ENCODE measurements around the gene NFATC1. TPM values are rescaled to one million over a fixed set of nuclear protein-coding genes. Genes with fewer than 3 reads are reported as not detected.
A peak's percentile ranks its signal among the peaks of the same experiment; 100 is the strongest.

NFATC1 gene
- total RNA-seq, 4 donors from 2014 or later: 2.1 to 41.3 (median 7.6) TPM

DNA sequence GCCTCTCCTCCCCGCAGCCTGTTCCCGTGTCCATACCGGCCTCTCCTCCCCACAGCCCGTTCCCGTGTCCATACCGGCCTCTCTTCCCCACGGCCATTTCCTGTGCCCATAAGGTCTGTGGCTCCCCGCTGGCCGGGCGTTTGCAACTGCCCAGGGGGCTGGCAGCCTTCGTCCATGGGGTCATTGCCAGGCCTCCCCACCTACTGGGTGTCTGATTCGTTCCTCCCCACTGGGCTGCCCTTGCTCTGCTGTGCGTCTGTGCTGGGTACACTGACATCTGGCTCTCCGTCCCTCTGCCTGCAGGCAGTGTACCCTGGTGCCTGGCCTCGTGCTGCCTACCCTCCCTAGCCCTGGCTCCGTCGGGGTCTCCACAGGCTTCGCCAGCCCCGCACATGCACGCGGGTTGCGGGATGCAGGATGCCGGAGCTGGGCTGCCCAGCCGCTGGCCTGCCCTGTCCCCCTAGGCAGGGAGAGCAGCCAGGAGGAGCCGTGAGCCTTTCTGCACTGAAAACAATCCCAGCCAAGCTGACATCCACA is 67.8 kb downstream of the NFATC1 start:
- DNase-seq: no peak

DNA sequence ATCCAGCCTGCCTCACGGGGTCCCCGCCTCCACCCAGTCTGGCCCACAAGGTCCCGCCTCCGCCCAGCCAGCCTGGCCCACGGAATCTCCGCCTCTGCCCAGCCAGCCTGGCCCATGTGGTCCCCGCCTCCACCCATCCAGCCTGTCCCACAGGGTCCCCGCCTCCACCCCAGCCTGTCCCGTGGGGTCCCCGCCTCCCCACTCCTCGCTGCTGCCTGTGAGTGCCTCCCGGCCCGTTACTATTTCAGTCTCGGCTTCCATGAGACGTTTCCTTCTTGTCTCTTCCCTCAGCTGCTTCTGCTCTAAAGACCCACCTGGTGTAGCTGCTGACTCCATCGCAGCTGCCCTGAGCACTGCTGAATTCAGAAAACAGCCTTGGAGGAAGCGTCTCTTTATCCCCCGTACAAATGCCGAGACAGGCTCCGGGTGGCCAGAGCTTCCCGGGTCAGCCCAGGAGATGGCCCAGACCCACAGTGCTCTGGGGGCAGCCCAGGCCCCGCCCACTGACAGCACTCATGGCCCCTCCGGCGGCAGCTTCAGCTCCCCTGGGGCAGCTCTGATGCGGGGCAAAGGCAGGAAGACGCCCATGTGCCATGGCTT is 69.8 kb downstream of the NFATC1 start:
- no peak for TF ChIP-seq POLR2A (IDR thresholded peaks at IDR 0.05)
- no peak for TF ChIP-seq CTCF (IDR thresholded peaks at IDR 0.05)
- Histone ChIP-seq H3K4me1 (peaks cover 0 to 25% (median 5%) of the 10 kb centered on the region in 4 donors), H3K4me3 (peak overlapping the region in 2 of 4 donors; percentile 15 to 28), H3K9me3 (no peaks in the 10 kb centered on the region), H3K36me3 (peaks cover 0 to 7% (median 0%) of the 10 kb centered on the region in 3 donors), H3K27ac (peak overlapping the region in 2 of 4 donors; percentile 80 to 85), H3K27me3 (no peaks in the 10 kb centered on the region)
- peak in 2 of 3 donors; percentile 84 to 87 for DNase-seq

More for the DNA sequence above, 67.8 kb downstream of the NFATC1 start:
- no peaks in the 10 kb centered on the region for H3K27me3 ChIP-seq
- H3K4me3 ChIP-seq: no peak overlapping the region
- peaks cover 0 to 26% (median 18%) of the 10 kb centered on the region in 4 donors for H3K4me1 ChIP-seq
- no peaks in the 10 kb centered on the region for H3K9me3 ChIP-seq
- H3K36me3 ChIP-seq: no peaks in the 10 kb centered on the region
- no peak for TF ChIP-seq CTCF (IDR thresholded peaks at IDR 0.05)
- no peak for TF ChIP-seq POLR2A (IDR thresholded peaks at IDR 0.05)
- H3K27ac ChIP-seq: peak overlapping the region in 1 of 4 donors; percentile 38

DNA sequence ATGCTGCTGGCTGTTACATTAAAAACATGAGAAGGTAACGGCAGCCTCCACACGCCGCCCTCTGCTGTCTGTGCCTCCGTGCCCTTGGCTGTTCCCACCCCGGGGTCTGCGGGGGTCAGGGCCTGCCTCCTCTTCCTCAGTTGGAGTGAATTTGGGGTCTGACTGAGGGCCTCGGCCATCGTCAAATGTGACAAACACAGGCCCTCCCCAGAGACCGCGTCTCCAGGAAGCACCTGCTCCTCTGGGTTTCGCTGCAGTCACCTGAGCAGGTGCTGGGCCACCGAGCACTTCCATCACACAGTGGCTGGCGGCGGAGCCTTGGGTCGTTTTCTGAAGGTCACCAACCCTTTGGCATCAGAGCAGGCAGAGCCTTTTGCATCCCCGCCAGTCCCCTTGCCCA is 70.9 kb downstream of the NFATC1 start:
- Histone ChIP-seq H3K9me3 (no peaks in the 10 kb centered on the region), H3K27ac (peak overlapping the region in 2 of 4 donors; percentile 80 to 85), H3K36me3 (peaks cover 0 to 7% (median 0%) of the 10 kb centered on the region in 3 donors), H3K4me1 (peaks cover 0 to 14% (median 0%) of the 10 kb centered on the region in 4 donors), H3K27me3 (no peaks in the 10 kb centered on the region), H3K4me3 (no peak overlapping the region)
- no peak for TF ChIP-seq CTCF (IDR thresholded peaks at IDR 0.05)
- no peak for TF ChIP-seq POLR2A (IDR thresholded peaks at IDR 0.05)
- DNase-seq: peak in 2 of 3 donors; percentile 86 to 89

- no peak for TF ChIP-seq CTCF (IDR thresholded peaks at IDR 0.05)
- no peak for TF ChIP-seq POLR2A (IDR thresholded peaks at IDR 0.05)
- Histone ChIP-seq H3K36me3 (peaks cover 0 to 7% (median 0%) of the 10 kb centered on the region in 3 donors), H3K27ac (peak overlapping the region in 2 of 4 donors; percentile 80 to 85), H3K4me3 (no peak overlapping the region), H3K27me3 (no peaks in the 10 kb centered on the region), H3K4me1 (peaks cover 0 to 10% (median 0%) of the 10 kb centered on the region in 4 donors), H3K9me3 (no peaks in the 10 kb centered on the region)
- DNase-seq: no peak
Observed at GRCh38 chr18:79467126-79467525, 71.4 kb downstream of the NFATC1 start.

GRCh38 chr18:79468119-79468789 is 72.5 kb downstream of the NFATC1 start:
- H3K27me3 ChIP-seq: no peaks in the 10 kb centered on the region
- no peak overlapping the region for H3K27ac ChIP-seq
- no peaks in the 10 kb centered on the region for H3K9me3 ChIP-seq
- TF ChIP-seq POLR2A (IDR thresholded peaks at IDR 0.05): no peak
- TF ChIP-seq CTCF (IDR thresholded peaks at IDR 0.05): no peak
- no peak for DNase-seq
- H3K4me1 ChIP-seq: peaks cover 0 to 10% (median 0%) of the 10 kb centered on the region in 4 donors
- H3K4me3 ChIP-seq: no peak overlapping the region
- H3K36me3 ChIP-seq: peaks cover 0 to 7% (median 0%) of the 10 kb centered on the region in 3 donors
